HG03575 (cell line): ENCODE data around the gene CFAP157.

Experiments used
- ATAC-seq: cut with Tn5 transposase; IDR thresholded peaks from one replicate; pipeline ENCODE4 v1.9.1; 2021; ENCODE audit not compliant: unreplicated experiment, insufficient number of reproducible peaks, low FRiP score; ENCODE audit errors: extremely low read depth

The CFAP157 gene

DNA sequence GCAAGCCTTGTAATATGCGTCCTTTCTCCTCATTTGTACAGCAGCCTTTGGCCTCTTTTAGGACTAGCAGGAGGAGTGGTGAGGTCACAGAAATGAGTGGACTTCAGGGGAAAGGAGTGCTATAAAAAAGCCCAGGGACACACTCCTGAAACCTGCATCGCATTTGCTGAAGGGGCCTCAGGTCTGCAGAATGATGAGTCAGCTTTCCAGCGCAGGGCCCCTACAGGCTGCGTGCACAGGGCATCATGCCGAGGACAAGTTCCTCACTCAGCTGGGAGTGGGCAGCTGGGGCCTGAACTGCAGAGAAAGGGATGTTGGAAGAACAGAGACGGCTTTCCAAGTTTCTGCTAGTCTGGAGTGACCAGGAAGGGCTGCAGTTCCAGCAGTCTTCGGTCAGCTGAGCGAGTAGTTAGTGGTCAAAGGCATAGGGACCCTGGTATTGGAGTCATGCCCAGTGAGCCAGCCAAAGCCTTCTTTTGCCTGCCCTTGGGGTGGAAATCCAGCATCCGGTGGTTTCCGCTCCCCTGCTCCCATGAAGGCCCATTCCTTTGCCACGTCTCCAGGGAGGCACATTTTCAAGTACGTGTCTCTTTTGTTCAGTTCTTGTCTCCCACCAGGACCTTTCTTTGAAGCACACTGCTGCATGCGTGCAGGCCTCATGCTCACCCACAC is 17.3 kb upstream of the CFAP157 start:
- no peak for ATAC-seq

DNA sequence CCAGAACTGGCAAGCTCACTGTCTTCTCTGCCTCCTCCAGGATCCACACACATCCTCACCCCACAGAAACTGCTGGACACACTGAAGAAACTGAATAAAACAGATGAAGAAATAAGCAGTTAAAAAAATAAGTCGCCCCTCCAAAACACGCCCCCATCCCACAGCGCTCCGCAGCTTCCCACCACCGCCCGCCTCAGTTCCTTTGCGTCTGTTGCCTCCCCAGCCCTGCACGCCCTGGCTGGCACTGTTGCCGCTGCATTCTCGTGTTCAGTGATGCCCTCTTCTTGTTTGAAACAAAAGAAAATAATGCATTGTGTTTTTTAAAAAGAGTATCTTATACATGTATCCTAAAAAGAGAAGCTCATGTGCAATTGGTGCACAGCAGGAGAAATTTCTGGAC is 16.1 kb upstream of the CFAP157 start:
- ATAC-seq = no peak

DNA sequence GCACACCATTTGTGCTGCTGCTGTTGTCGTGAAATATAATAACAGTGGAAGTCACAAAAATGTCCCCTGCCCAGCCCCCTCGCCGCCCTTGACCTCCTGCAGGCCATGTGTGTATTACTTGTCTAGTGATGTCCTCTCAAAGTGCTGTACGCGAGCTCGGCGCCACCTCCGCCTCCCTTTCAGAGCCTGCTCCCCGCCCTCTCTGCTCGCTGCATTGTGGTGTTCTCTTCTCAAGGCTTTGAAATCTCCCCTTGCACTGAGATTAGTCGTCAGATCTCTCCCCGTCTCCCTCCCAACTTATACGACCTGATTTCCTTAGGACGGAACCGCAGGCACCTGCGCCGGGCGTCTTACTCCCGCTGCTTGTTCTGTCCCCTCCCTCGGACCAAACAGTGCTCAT is 14.7 kb upstream of the CFAP157 start:
- ATAC-seq = no peak

DNA sequence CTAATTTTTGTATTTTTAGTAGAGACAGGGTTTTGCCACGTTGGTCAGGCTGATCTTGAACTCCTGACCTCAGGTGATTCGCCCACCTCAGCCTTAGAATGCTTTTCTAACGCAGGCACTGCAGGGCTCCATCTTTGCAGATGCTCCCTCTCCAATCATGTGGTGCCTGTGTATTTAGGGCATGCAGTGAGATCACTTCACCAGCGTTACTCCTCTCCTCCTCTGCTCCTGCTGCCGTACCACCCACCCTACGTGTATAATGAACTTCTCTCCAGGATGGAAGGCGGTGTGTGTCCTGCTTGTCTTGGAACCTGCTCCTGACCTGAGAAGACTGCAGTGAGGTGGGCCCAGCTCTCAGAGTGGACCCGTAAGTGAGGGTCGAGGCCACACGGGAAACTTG is 13.6 kb upstream of the CFAP157 start:
- ATAC-seq = no peak

DNA sequence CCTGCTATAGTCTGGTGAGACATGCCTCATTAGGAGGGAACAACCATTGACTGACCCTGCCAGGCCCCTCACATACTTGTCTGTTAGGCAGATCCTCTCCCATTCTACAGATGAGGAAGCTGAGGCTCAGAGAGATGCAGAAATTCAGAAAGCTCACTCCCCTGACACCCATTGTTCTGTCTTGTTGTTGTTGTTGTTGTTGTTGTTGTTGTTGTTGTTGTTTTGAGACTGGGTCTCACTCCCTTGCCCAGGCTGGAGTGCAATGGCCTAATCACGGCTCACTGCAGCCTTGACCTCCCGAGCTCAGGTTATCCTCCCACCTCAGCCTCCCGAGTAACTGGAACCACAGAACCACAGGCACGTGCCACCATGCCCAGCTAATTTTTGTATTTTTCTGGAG is 13.1 kb upstream of the CFAP157 start:
- ATAC-seq = no peak

DNA sequence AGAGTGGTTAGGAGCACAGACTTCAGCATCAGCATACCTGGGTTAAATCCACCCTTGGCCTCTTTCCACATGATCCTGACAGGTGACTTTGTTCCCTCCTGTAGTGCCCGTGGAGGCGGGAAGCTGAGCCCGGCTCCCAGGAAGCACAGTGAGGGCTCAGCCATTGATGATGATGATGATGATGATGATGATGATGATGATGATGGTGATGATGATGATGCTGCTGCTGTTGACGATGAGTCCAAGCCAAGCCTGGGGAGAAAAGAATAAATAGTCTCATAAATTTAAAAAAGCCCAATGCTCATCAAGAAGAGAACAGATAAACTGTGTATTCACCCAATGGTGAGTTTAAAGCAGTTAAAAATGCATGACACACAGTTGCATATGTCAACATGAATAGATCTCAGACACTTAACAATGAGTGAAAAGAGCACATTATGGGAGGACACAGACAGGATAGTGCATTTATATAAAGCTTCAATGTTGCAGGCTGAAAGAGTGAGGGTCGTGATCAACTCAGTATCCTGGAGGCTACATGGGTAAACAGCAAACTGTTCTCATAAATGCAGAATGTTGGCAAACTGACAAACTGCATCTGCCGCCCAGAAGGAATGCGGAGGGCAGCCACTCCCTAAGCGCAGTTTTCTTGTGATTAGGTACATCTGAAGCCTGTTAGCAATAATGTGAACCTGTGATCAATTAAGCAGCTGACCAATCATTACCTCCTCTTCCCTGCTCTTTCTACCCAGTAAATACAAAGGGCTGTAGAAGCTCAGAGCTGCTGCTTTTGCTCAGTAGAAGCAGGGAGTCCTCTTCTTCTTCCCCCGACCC is 11.7 kb upstream of the CFAP157 start:
- ATAC-seq = no peak

DNA sequence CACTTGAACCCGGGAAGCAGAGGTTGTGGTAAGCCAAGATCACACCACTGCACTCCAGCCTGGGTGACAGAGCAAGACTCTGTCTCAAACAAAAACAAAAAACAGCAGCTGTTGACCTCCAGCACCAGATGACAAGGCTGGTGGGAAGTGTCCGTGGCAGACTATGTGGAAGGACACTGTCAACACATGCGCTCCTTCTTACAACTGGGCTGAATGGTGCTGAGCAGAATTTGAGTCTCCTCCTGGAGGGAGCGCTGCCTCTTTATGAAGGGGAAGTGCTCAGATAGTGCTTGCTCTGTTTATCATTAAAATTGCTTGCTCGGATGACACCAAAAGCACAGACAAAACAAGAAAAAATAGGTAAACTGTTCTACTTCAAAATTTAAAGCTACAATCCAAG is 9.2 kb upstream of the CFAP157 start:
- ATAC-seq = no peak

DNA sequence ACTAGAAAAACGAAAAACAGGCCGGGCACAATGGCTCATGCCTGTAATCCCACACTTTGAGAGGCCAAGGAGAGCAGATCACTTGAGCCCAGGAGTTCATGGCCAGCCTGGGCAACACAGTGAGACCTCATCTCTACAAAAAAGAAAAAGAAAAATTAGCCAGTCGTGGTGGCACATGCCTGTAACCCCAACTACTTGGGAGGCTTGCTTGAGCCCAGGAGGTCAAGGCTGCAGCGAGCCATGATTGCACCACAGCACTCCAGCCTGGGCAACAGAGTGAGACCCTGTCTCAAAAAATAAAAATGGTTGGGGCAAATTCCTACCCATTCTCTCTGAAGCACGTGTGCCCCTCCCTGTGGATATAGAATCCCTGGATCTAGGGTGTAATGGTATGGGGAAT is 8.4 kb upstream of the CFAP157 start:
- no peak for ATAC-seq

DNA sequence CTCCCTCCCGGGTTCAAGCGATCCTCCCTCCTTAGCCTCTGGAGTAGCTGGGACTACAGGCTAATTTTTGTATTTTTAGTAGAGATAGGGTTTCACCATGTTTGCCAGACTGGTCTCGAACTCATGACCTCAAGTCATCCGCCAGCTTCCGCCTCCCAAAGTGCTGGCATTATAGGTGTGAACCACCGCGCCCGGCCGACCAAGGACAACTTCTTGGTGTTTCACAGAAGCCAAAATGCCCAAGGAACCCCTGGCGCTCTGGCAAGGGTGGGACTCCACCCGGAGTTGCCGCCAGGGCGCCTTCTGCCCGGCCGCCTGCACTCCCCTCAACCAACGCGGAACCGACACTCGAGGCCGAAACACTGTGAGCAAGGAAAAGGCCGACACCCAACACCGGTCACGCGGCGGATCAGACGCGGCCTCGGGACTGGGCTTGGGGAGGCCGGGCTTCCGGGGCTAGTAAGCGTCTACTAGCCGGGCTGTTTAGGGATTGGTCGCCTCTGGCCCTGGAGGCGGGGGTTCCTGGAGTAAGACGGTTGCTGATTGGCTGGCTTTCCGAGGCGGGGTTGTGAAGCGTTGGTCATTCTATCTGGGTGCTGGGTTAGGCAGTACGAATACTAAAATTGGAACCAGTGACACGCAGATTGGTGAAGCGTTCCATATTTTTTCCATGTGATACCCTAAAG is 7.7 kb upstream of the CFAP157 start:
- ATAC-seq = no peak

DNA sequence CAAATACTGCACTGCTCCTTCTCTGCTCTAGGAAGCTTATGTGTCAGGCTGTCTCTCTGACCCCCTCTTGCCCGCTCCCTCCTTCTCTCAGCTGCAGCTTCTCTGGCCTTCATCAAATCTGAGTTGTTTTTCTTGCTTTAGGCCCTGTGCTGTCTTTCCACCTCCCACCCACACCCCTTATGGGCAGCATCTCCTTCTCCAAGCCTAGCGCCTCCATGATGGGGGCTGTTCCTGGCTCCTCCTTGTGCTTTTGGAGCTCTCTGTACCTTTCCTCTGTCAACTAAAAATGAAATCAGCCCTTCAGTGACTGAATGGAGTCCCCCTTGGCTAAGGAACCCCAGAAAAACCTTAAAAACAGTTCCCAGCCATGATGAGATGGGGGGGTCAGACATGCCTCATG is 6.6 kb upstream of the CFAP157 start:
- ATAC-seq = no peak

DNA sequence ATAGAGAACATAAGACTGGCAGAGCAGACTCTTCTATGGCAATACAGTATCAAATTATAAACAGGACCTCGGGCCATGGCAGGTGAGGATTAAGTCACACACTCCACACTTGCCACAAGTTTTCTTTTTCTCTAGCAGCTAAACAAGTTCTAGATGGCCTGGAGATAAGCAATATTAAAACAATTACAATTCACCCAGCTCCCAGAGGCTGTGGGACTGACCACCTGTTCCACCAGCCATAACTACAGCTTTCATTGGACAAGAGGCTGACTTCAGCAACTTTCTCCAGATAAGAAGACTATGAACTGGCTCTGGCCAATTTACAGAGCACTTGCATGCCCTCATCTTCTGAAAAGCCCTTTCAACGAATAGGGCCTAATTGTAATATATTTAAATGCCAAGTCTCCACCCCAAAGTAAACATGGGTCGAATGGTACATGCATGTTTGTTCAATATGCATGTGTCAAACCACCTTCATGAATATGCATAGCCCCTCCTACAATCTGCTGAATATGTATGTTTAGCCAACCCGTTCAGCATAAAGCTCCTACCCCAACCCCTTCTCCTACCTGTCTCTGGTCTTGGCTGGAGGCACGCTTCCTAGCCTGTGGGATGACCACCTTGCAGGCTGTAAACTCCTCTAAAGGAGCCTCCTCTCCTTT is 6.1 kb upstream of the CFAP157 start:
- ATAC-seq = no peak

DNA sequence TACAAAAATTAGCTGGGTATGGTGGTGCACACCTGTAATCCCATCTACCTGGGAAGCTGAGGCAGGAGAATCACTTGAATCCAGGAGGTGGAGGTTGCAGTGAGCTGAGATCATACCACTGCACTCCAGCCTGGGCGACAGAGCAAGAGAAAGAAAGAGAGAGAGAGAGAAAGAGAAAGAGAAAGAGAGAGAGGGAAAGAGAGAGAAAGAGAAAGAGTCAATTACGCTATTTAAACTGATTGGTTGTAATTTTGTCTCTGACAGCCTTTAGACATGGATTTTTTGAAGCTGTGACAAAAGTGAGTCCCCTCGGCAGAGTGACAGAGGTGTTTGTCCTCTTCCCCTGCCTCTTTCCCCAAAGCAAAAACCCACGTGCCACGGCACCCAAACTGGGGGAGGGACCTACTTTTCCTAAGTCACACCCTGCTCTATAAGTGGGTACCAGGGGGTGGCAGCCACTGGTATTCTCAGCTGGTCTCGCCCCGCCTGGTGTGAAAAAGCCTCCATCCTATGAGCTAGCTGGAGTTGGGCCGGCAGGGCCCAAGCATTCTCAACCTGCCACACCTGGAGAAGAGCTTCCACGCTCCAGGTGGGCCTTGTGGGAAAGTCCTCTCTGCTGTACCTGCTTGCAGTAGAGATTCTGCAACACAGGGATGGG is 3.4 kb upstream of the CFAP157 start:
- no peak for ATAC-seq

DNA sequence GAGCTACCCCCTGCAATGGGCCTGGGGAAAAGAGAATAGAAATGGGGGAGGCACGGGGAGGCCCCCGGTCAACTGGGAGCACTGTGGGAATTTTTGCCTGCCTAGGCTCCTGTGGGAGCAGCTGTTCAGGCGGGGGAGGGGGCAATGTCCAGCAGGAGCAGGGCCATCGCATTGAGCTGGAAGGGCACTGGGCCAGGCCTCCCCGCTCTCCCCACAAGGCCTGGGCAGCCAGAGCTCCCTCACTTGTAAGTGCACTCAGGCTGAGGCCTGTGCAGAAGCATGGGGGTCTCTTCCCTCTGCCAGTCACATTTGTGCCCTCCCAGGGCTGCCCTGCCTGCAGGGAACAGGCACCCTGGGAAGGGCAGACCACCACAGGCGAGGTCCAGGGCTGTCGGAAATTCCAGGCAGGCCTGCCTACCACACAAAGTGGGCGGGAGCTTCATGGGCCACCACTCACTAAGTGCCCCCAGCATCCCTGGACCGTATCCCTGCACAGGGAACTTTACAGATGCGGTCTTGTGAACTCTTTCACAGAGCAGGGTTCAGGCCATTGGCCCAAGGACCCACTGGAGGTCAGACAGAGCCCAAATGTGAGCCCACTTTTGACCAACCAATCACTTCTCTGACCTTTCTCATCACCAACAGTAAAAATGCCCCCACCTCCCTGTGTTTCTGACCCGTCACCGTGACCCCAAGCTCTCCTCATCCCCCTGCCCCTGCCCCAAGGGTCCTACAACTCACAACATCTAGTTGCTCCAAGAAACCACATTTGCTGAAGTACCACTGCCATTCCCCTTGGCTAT is 1.0 kb upstream of the CFAP157 start:
- no peak for ATAC-seq

DNA sequence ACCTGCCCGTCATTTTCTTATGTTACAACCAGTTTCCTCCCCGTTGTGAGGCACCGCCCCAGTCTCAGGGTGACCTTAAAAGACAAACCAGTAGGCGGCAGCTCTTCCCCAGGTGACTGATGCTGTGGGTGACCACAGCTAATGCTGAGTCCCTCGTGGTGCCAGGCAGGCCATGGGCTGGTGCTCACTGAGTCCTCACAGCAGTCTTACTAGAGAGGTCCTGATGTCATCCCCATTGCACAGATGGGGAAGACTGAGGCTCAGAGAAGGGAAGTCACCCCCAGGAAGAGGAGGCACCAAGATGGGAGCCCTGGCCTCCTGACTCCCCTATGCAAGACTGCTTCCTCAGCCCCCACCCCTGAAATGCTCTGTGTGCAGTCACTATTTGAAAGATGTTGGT is 978 bp downstream of the CFAP157 start:
- no peak for ATAC-seq

DNA sequence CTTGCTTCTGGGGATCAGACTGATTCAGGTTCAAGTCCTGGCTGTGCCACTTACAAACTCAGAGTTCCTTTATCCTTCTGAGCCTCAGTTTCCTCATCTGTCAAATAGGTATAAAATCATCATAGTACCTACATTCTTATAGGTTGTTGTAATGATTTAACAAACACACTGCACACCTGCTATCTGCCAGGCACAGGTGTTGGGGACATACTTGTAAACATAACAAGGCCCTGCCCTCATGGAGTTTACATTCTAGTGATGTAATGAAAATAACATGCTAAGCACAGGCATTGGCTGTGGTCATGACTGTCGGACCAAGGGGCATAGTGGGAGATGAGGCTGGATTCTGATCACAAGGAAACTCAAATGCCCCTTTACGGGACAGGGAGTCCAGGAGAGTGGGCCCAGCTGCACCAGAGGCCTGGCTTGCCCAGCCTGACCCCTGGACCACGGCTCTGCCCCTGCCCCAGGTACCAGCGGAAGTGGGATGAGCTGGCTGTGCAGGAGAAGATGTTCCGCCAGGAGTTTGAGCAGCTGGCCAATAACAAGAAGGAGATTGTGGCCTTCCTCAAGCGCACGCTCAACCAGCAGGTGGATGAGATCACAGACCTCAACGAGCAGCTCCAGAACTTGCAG is 2.3 kb downstream of the CFAP157 start:
- no peak for ATAC-seq

DNA sequence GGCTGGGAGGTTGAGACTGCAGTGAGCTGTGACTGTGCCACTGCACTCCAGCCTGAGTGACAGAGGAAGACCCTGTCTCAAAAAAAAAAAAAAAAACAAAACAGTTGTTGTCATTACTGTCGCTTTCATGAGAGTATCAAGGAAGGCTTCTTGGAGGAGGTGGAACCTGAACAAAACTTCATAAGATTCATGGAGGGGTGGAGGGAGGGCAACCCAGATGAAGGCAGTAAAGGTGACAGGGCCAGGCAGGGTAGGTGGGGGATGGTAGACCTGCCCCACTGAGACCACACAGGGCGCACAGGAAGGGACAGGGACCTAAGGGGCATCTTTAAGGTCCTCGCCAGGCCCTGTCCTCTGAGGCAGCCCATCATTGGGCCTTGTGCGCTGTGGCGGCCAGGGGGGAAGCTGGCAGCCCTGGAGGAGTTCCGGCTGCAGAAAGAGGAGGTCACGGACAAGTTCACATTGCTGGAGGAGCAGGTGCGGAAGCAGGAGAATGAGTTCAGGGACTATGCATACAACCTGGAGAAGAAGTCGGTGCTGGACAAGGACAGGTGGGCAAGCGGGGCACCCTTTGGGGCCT is 3.5 kb downstream of the CFAP157 start:
- no peak for ATAC-seq

DNA sequence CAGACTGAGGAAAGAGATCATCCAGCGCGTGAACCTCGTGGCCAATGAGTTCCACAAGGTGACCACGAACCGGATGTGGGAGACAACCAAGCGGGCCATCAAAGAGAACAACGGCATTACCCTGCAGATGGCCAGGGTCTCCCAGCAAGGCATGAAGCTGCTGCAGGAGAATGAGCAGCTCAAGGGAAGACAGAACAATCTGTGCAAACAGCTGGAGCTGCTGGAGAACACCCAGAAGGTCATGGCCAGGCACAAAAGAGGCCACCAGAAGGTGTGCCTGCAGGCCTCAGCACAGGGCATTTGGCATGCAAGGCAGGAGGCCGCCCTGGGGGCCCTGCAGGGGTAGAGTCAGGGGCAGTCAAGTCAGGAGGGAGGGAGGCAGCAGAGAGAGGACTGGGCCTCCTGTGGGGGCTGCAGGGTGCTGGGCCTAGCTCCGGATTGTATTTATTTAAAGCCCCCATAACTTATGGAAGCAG is 4.5 kb downstream of the CFAP157 start:
- ATAC-seq = no peak
